Immature natural killer cell (primary cell): ENCODE data around the gene LAGE3. TPM values are rescaled to one million over a fixed set of nuclear protein-coding genes. Genes with fewer than 3 reads are reported as not detected.

Experiments
- DNase-seq, 3 donors: peaks; one replicate each; pipeline ENCODE4 v3.0.0; 2022; ENCODE audit warnings: mixed read lengths in 1 of 3
- H3K27ac Mint-ChIP-seq, 6 donors: one replicate each; pipeline ENCODE4 v1.8.0; 2020; ENCODE audit warnings: mixed read lengths in 6 of 6, mild to moderate bottlenecking in 5 of 6, inconsistent platforms in 4 of 6, moderate library complexity in 3 of 6
- H3K27me3 Mint-ChIP-seq, 3 donors: one replicate each; pipeline ENCODE4 v1.8.0; 2020 to 2021; ENCODE audit warnings: low read depth in 3 of 3, mild to moderate bottlenecking in 3 of 3, mixed read lengths in 3 of 3, moderate library complexity in 3 of 3, inconsistent platforms in 1 of 3
- H3K36me3 Mint-ChIP-seq, 3 donors: one replicate each; pipeline ENCODE4 v1.8.0; 2020; ENCODE audit warnings: mixed read lengths in 3 of 3, inconsistent platforms in 2 of 3, mild to moderate bottlenecking in 2 of 3
- H3K4me1 Mint-ChIP-seq, 2 donors: one replicate each; pipeline ENCODE4 v1.8.0; 2020; ENCODE audit warnings: inconsistent platforms in 2 of 2, mild to moderate bottlenecking in 2 of 2, mixed read lengths in 2 of 2, moderate library complexity in 1 of 2
- H3K4me3 Mint-ChIP-seq, 5 donors: one replicate each; pipeline ENCODE4 v1.8.0; 2020; ENCODE audit warnings: mild to moderate bottlenecking in 5 of 5, mixed read lengths in 5 of 5, inconsistent platforms in 3 of 5, moderate library complexity in 3 of 5
- H3K9me3 Mint-ChIP-seq, 6 donors: one replicate each; pipeline ENCODE4 v1.8.0; 2020; ENCODE audit warnings: mild to moderate bottlenecking in 6 of 6, mixed read lengths in 6 of 6, inconsistent platforms in 4 of 6, moderate library complexity in 3 of 6
- polyA plus RNA-seq, 3 donors: library from polyadenylated mRNA; unstranded; fragments of 300-500 nt; fragmentation: Illumina TruSeq; gene quantifications; one replicate each; pipeline ENCODE4 v1.2.3, GENCODE V29; 2021

Gene LAGE3
- polyA plus RNA-seq, 3 donors from 2014 or later: 30.5 to 65.0 (median 52.4) TPM

DNA sequence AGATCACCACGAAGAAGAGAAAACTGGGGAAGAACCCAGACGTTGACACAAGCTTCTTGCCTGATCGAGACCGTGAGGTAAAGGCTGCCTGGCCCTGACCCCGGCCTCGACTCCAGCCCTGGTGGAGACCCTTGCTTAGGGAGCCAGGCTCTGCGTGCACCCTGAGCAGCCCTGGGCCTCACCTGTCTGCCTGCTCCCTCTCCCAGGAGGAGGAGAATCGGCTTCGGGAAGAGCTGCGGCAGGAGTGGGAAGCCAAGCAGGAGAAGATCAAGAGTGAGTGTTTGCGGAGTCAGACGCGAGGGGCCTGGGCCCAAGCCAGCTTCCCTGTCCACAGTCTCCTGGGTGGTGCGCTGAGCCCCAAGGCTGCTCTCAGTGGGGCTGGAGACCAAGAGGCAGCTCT lies 30.6 kb downstream of the LAGE3 start:
- no peak for DNase-seq
- H3K27ac Mint-ChIP-seq: no peak overlapping the region
- no peak overlapping the region for H3K4me3 Mint-ChIP-seq
- H3K9me3 Mint-ChIP-seq: no peaks in the 10 kb centered on the region
- no peaks in the 10 kb centered on the region for H3K36me3 Mint-ChIP-seq
- peaks cover 0 to 6% of the 10 kb centered on the region in 2 donors for H3K4me1 Mint-ChIP-seq
- peaks cover 0 to 3% (median 1%) of the 10 kb centered on the region in 3 donors for H3K27me3 Mint-ChIP-seq

GRCh38 chrX:154446430-154446829 lies 32.7 kb downstream of the LAGE3 start:
- Mint-ChIP-seq H3K9me3 (no peaks in the 10 kb centered on the region), H3K4me3 (no peak overlapping the region), H3K36me3 (no peaks in the 10 kb centered on the region), H3K27ac (peak overlapping the region in 3 of 6 donors; percentile 13 to 44 (median 43)), H3K4me1 (peaks cover 0 to 9% of the 10 kb centered on the region in 2 donors), H3K27me3 (peaks cover 0 to 3% (median 1%) of the 10 kb centered on the region in 3 donors)
- DNase-seq: no peak

GRCh38 chrX:154445776-154446175 lies 33.3 kb downstream of the LAGE3 start:
- no peak for DNase-seq
- peak overlapping the region in 1 of 5 donors; percentile 41 for H3K4me3 Mint-ChIP-seq
- no peaks in the 10 kb centered on the region for H3K36me3 Mint-ChIP-seq
- H3K4me1 Mint-ChIP-seq: peaks cover 0 to 9% of the 10 kb centered on the region in 2 donors
- H3K27ac Mint-ChIP-seq: peak overlapping the region in 2 of 6 donors; percentile 43 to 87
- no peaks in the 10 kb centered on the region for H3K9me3 Mint-ChIP-seq
- H3K27me3 Mint-ChIP-seq: peaks cover 0 to 3% (median 1%) of the 10 kb centered on the region in 3 donors

DNA sequence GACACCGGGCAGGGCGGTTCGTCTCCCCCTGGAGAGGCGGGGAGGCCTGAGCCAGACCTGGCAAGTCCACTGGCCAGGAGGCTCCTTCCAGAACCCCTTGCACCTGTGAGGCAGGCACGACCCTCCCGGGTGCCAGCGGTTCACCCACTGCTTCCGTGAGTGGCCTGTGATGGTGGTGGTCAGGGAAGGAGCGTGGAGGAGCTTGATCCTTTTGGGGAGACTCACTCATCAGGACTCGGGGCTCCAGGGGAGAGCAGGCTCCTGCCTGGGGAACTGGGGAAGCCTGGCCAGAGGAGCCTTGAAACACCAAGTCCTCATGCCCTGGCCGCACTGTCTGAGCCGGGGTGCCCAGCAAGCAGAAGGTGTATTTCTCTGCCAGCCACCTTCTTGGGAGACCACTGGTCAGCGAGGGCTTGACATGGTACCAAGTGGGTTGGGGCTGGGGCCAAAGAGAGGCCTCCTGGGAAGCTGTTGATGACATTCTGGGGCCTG lies 34.3 kb downstream of the LAGE3 start:
- DNase-seq: no peak
- H3K36me3 Mint-ChIP-seq: no peaks in the 10 kb centered on the region
- H3K27ac Mint-ChIP-seq: peak overlapping the region in 3 of 6 donors; percentile 10 to 46 (median 21)
- peak overlapping the region in 4 of 5 donors; percentile 35 to 64 (median 48) for H3K4me3 Mint-ChIP-seq
- H3K4me1 Mint-ChIP-seq: peaks cover 0 to 9% of the 10 kb centered on the region in 2 donors
- H3K27me3 Mint-ChIP-seq: peaks cover 0 to 3% (median 1%) of the 10 kb centered on the region in 3 donors
- no peaks in the 10 kb centered on the region for H3K9me3 Mint-ChIP-seq

GRCh38 chrX:154443992-154444754 lies 34.9 kb downstream of the LAGE3 start, which contains the start of gene FAM50A:
FAM50A (plus strand) TSS chrX:154444141; CDS start chrX:154444236, 95 bp downstream.
- no peaks in the 10 kb centered on the region for H3K9me3 Mint-ChIP-seq
- peak within 1 kb of the TSS; percentile 67 to 81 (median 78) for H3K4me3 Mint-ChIP-seq
- H3K36me3 Mint-ChIP-seq: no peaks in the 10 kb centered on the region
- H3K27ac Mint-ChIP-seq: peak within 1 kb of the TSS; percentile 79 to 92 (median 85)
- H3K27me3 Mint-ChIP-seq: peaks cover 0 to 3% (median 1%) of the 10 kb centered on the region in 3 donors
- peaks cover 0 to 9% of the 10 kb centered on the region in 2 donors for H3K4me1 Mint-ChIP-seq
- peak; percentile 77 to 84 (median 79) for DNase-seq

DNA sequence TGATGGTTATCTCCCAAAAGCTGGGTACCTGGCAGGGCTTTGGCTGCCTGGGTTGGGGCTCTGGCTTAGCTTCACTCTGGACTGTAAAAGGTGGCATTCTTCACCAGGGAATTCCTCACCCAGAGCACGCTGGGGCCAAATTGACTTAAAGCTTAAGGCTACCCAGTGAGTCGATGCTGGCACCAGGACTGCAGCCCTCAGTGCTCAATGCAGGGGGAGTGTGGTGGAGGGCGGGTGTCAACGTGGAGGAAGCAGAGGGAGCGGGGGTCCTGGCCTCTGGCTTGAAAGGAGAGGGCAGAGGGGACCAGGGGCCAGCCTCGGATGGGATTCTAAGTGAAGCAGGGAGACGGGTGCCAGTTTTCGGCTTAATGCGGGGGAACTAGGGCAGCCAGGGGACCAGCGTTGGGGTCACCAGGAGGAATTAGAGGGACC lies 35.6 kb downstream of the LAGE3 start:
- Mint-ChIP-seq H3K36me3 (no peaks in the 10 kb centered on the region), H3K27ac (peak overlapping the region; percentile 78 to 92 (median 82)), H3K4me1 (peaks cover 4 to 13% of the 10 kb centered on the region in 2 donors), H3K4me3 (peak overlapping the region; percentile 53 to 78 (median 69)), H3K27me3 (peaks cover 0 to 3% (median under 1%) of the 10 kb centered on the region in 3 donors), H3K9me3 (no peaks in the 10 kb centered on the region)
- DNase-seq: no peak

DNA sequence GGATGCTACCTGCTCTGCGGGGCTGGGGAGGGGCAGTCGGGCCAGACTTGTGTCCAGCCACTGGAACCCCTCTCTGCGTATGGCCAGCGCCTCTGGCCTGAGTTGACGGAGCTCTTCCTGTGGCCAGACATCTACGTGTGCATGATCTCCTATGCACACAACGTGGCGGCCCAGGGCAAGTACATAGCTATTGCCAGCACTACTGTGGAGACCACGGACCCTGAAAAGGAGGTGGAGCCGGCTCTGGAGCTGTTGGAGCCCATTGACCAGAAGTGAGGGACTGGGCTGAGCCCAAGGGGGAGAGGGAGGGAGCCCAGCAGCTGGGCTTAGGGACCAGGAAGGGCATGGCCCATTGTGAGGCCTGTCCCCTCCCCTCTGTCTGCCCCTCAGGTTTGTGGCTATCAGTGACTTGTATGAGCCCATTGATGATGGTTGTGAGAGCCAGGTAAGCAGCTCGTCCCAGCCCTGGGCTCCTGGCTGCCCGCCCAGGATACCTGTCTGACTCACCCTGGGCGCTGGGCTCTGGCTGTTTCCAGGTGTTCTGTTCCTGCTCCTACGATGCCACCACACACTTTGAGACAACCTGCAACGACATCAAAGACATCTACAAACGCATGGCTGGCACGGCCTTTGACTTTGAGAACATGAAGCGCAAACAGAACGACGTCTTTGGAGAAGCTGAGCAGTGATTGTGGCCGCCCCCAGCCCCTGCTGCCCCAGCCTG lies 36.9 kb downstream of the LAGE3 start:
- Mint-ChIP-seq H3K27ac (peak overlapping the region in 2 of 6 donors; percentile 12 to 17), H3K4me1 (peaks cover 4 to 20% of the 10 kb centered on the region in 2 donors), H3K4me3 (peak overlapping the region in 1 of 5 donors; percentile 18), H3K36me3 (no peaks in the 10 kb centered on the region), H3K9me3 (no peaks in the 10 kb centered on the region), H3K27me3 (peaks cover 2 to 14% (median 6%) of the 10 kb centered on the region in 3 donors)
- no peak for DNase-seq

DNA sequence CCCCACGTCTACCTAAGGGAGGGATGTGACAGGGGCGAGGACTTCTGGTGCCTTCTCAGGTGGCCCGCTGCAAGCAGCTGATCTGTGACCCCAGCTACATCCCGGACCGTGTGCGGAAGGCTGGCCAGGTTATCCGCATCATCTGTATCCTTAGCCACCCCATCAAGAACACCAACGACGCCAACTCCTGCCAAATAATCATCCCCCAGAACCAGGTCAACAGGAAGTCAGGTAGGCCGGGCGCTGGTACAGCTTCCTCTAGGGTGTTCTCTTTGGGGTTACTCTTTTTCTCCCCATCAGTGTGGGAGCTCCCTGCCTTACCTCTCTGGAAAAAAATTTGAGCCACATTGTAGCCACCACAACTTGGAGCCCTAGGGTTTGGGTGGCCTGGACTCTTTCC lies 37.5 kb downstream of the LAGE3 start:
- Mint-ChIP-seq H3K36me3 (no peaks in the 10 kb centered on the region), H3K9me3 (no peaks in the 10 kb centered on the region), H3K4me1 (peaks cover 4 to 20% of the 10 kb centered on the region in 2 donors), H3K4me3 (no peak overlapping the region), H3K27me3 (peaks cover 2 to 11% (median 6%) of the 10 kb centered on the region in 3 donors), H3K27ac (peak overlapping the region in 2 of 6 donors; percentile 17 to 68)
- DNase-seq: no peak

GRCh38 chrX:154440623-154441357 lies 38.3 kb downstream of the LAGE3 start:
- H3K36me3 Mint-ChIP-seq: no peaks in the 10 kb centered on the region
- H3K27ac Mint-ChIP-seq: no peak overlapping the region
- no peak for DNase-seq
- no peaks in the 10 kb centered on the region for H3K9me3 Mint-ChIP-seq
- peaks cover 10 to 24% of the 10 kb centered on the region in 2 donors for H3K4me1 Mint-ChIP-seq
- H3K4me3 Mint-ChIP-seq: no peak overlapping the region
- peaks cover 6 to 16% (median 9%) of the 10 kb centered on the region in 3 donors for H3K27me3 Mint-ChIP-seq

DNA sequence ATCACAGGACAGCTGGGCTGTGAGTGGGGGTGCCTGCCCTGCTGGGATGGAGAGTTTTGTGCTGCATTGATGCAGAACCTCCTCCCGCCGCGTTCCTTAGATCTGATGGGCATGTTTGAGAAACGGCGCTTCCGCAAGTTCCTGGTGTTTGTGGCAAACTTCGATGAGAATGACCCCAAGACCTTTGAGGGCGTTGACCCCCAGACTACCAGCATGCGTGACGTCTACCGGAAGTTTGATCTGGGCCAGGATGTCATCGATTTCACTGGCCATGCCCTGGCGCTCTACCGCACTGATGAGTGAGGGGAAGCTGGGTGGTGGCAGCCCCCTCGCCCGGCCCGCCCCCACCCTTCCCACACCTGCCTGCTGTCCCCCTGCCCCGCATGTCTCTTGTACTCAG lies 39.2 kb downstream of the LAGE3 start:
- H3K9me3 Mint-ChIP-seq: no peaks in the 10 kb centered on the region
- no peaks in the 10 kb centered on the region for H3K36me3 Mint-ChIP-seq
- peak overlapping the region in 1 of 6 donors; percentile 57 for H3K27ac Mint-ChIP-seq
- H3K27me3 Mint-ChIP-seq: peaks cover 6 to 16% (median 9%) of the 10 kb centered on the region in 3 donors
- peaks cover 10 to 21% of the 10 kb centered on the region in 2 donors for H3K4me1 Mint-ChIP-seq
- H3K4me3 Mint-ChIP-seq: peak overlapping the region in 2 of 5 donors; percentile 30 to 58
- DNase-seq: no peak

GRCh38 chrX:154437971-154438893 lies 40.8 kb downstream of the LAGE3 start:
- Mint-ChIP-seq H3K9me3 (no peaks in the 10 kb centered on the region), H3K27ac (peak overlapping the region; percentile 48 to 88 (median 78)), H3K36me3 (peaks cover 0 to 3% (median 0%) of the 10 kb centered on the region in 3 donors), H3K27me3 (peaks cover 6 to 16% (median 13%) of the 10 kb centered on the region in 3 donors), H3K4me3 (peak overlapping the region; percentile 63 to 82 (median 80)), H3K4me1 (peaks cover 10 to 16% of the 10 kb centered on the region in 2 donors)
- DNase-seq: no peak
